Memory B cell (primary cell): ENCODE results near the gene FAM185A.
"Not testable (repeated sequence)": the region's sequence is repeated elsewhere in the genome, so short reads cannot be mapped to it uniquely, and the experiment has no call there.

Experiments used
- ATAC-seq: fragments of 150-1000 bp; cut with Tn5 transposase; 2 replicates; pipeline ENCODE4 v1.10.0; 2021; ENCODE audit warnings: low read depth, mild to moderate bottlenecking, moderate library complexity
- DNase-seq, 2 donors: peaks; one replicate each; pipeline ENCODE4 v3.0.0; 2022; ENCODE audit warnings: low spot score in 2 of 2
- H3K27ac Mint-ChIP-seq: one replicate; pipeline ENCODE4 v1.8.0; 2022; ENCODE audit warnings: mild to moderate bottlenecking, moderate library complexity, mixed read lengths
- H3K27me3 Mint-ChIP-seq: one replicate; pipeline ENCODE4 v1.8.0; 2022; ENCODE audit warnings: mixed read lengths
- H3K36me3 Mint-ChIP-seq: one replicate; pipeline ENCODE4 v1.8.0; 2022; ENCODE audit warnings: mild to moderate bottlenecking, mixed read lengths
- H3K4me1 Mint-ChIP-seq: one replicate; pipeline ENCODE4 v1.8.0; 2022; ENCODE audit warnings: mixed read lengths
- H3K4me3 Mint-ChIP-seq: one replicate; pipeline ENCODE4 v1.8.0; 2022; ENCODE audit warnings: mild to moderate bottlenecking, moderate library complexity, mixed read lengths
- H3K9me3 Mint-ChIP-seq: one replicate; pipeline ENCODE4 v1.8.0; 2022; ENCODE audit warnings: mixed read lengths

FAM185A gene

DNA sequence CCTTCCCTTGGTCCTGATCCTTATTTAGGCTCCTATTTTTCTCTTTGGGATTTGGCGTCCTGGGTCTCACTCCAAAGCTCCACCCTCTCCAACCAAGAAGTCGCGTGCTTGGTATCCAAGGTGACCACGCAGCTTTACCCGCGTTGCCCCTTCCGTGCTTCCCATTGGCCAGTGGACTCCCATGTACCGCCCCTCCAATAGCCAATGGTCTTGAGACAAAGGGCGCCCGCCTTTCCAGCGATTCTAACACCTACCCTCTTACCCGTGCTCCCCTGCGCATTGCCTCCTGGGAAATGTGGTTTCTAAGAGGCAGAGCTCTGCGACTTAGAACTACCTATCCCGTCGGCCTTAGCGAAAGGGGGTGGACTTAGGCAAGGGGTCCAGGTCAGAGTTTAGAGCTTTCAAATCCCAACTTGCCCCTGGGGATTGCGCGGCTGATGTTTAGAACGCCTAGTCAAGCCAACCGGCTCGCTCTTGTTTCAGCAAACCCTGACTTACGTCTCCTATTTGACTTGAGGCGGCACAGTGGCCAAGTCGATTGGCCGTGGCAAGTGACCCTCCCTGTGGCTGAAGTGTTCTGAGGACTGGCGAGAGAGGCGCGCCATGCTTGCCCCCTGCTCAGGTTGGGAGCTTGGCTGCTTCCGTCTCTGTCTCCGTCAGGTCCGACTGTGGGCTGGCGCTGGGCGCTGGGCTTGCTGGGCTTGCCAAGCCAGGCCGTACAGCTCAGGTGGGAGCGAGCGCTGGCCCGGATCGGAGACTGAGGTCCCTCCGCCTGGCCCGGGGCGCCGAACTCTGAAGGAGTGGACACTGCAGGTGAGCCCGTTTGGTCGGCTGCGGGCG is at the start of gene FAM185A:
Gene FAM185A, plus strand, starts transcription at position 395 of the 840 bp plus-strand sequence. Its CDS starts 209 bp downstream, at position 604.
- not testable (repeated sequence) for H3K9me3 Mint-ChIP-seq, H3K27me3 Mint-ChIP-seq, H3K4me1 Mint-ChIP-seq, H3K36me3 Mint-ChIP-seq
- Mint-ChIP-seq H3K27ac (peak within 1 kb of the TSS; percentile 85), H3K4me3 (peak within 1 kb of the TSS; percentile 85)
- DNase-seq (peak; percentile 78 to 90), ATAC-seq (peak; percentile 97)

DNA sequence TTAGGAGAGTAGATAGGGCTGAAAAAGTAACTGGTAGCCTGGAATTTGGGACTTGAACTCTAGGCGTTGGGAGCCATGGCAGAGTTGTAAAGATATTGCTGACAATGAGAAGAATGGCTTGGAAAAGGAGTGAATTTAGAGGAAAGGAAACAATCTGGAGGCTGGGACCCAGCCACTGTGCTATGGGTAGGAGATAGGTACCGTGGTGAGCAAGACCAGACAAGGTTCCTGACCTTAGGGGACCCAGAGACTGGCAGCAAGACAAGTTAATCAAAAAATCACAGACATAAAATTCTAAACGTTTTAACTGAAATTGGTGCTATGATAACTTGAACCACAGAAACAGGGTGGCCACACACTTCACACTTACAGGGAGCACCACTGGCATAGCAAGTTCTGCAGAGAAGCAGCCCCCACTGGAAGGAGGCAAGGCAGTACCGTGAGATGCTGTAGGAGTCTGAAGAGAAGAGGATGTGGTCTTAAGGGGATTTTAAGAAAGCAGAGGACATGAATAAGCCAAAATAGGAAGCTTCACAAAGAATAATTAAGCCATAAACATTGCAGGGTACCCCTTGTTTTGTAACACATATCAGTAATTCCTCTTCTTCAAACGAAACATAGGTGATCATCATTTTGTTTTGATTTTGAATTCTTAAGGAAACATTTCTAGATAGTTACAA is 35.6 kb upstream of the FAM185A start:
- H3K27me3 Mint-ChIP-seq, H3K27ac Mint-ChIP-seq, H3K4me3 Mint-ChIP-seq, H3K9me3 Mint-ChIP-seq, H3K4me1 Mint-ChIP-seq, DNase-seq, H3K36me3 Mint-ChIP-seq: not testable (repeated sequence)
- ATAC-seq, result peak; percentile 69

DNA sequence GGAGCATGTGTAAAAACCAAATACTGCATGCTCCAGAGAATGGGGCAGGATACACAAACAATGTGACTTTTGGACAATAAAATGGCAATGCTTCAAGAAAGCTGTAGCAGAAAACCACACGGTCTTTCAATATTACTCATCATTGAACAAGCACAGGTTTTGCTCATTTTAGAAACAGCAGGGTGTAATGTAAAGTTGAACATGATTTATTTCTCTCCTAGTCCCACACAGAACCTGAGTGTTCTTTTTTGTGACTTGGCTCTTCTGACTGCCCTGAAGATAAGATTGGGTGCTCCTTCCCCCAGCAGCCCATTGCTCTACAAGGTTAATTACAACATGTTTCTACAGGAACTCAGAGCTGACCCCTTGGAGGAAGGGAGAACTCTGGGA is 35.1 kb upstream of the FAM185A start:
- not testable (repeated sequence) for H3K4me1 Mint-ChIP-seq, H3K36me3 Mint-ChIP-seq

DNA sequence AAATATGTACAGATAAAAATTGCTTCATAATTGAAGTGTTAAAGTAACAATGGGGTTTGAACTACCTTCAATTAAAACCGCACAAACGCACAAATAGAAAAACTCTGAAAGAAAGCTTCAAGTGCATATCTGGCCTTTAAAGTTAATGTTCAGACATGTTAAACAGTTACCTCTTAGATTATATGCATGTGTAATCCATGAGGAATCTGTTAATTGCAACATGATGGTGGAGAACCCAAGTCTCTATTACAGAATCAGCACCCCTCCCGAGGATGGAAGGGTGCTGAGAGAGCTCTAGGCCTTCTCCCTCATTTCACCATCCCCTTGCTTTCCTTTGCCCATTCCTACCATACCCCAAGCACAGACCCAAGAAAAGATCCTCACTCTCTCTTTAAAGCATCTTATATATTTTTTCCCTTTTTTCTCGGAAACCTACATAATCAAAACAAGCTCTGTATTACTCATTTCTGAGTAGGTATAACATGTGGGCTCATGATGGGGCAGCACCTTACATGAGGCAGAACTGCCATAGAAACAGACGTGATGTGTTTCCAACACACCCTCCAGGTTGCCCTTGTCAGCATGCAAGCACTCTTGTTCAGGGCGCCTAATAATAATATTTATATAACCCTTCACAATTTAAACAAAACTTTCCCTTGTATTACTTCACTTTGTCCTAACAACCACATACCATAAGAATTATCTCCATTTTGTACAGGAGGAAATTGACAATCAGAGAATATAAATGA is 33.9 kb upstream of the FAM185A start:
- H3K9me3 Mint-ChIP-seq, H3K27ac Mint-ChIP-seq, H3K4me1 Mint-ChIP-seq, ATAC-seq, H3K27me3 Mint-ChIP-seq, H3K4me3 Mint-ChIP-seq, H3K36me3 Mint-ChIP-seq, DNase-seq: not testable (repeated sequence)

More for the DNA sequence above, 35.1 kb upstream of the FAM185A start:
- not testable (repeated sequence) for ATAC-seq, H3K27me3 Mint-ChIP-seq, H3K4me3 Mint-ChIP-seq, DNase-seq, H3K9me3 Mint-ChIP-seq, H3K27ac Mint-ChIP-seq

DNA sequence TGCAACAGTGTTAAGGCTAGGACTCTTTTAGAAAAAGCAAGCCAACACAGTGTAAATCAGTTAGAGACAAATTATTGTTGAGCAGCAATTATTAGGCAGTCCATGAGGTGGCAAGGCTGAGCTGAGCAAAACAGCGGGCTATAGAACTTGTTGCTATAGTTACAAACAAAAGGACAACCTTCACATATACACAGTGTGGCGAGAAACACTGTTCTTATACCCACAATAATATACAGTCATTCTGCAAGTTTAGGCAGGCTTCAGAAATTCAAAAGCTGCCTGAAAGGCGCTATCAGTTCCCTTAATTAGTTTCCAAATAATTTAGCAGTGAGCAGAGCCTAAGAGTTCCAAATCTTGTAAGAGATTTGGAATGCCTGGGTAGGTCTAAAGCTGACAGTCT is 33.1 kb upstream of the FAM185A start:
- H3K9me3 Mint-ChIP-seq, DNase-seq, H3K4me3 Mint-ChIP-seq, H3K27ac Mint-ChIP-seq, H3K27me3 Mint-ChIP-seq, H3K36me3 Mint-ChIP-seq, H3K4me1 Mint-ChIP-seq: not testable (repeated sequence)
- peak; percentile 84 for ATAC-seq

DNA sequence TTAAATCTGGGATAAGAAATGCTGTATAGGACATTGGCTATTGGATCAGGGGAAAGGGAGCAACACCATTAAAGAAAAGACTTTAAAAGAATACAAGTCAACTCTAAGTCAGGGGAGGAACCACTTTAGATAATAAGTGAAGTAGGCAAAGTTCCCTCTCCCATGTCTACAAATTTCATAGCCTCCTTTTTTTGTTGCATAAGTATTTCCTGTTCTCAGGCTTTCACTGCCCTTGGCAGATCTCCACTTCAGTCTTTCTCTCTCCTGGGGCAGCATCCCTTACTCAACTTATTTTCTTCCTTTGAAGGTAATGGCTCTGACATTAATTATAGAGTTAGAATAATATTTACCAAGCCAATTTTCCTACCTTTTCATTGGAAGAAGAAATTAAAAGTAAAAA is 30.3 kb upstream of the FAM185A start:
- H3K4me3 Mint-ChIP-seq, H3K4me1 Mint-ChIP-seq: not testable (repeated sequence)

DNA sequence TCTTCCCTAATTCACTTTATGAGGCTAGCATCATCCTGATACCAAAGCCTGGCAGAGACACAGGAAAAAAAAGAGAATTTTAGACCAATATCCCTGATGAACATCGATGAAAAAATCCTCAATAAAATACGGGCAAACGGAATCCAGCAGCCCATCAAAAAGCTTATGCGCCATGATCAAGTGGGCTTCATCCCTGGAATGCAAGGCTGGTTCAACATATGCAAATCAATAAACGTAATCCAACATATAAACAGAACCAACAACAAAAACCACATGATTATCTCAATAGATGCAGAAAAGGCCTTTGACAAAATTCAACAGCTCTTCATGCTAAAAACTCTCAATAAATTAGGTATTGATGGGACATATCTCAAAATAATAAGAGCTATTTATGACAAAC is 22.6 kb upstream of the FAM185A start:
- not testable (repeated sequence) for H3K4me3 Mint-ChIP-seq, H3K36me3 Mint-ChIP-seq, H3K27ac Mint-ChIP-seq, H3K9me3 Mint-ChIP-seq, H3K4me1 Mint-ChIP-seq, DNase-seq, ATAC-seq, H3K27me3 Mint-ChIP-seq

More for the DNA sequence above, 30.3 kb upstream of the FAM185A start:
- H3K36me3 Mint-ChIP-seq, H3K27ac Mint-ChIP-seq, DNase-seq, H3K9me3 Mint-ChIP-seq, H3K27me3 Mint-ChIP-seq, ATAC-seq: not testable (repeated sequence)

DNA sequence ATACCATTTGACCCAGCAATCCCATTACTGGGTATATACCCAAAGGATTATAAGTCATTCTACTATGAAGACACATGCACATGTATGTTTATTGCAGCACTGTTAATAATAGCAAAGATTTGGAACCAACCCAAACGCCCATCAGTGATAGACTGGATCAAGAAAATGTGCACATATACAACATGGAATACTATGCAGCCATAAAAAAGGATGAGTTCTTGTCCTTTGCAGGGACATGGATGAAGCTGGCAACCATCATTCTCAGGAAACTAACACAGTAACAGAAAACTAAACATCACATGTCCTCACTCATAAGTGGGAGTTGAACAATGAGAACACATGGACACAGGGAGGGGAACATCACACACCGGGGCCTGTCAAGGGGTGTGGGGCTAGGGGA is 19.1 kb upstream of the FAM185A start:
- not testable (repeated sequence) for ATAC-seq, H3K4me3 Mint-ChIP-seq, H3K27me3 Mint-ChIP-seq, DNase-seq, H3K27ac Mint-ChIP-seq, H3K36me3 Mint-ChIP-seq, H3K9me3 Mint-ChIP-seq, H3K4me1 Mint-ChIP-seq

DNA sequence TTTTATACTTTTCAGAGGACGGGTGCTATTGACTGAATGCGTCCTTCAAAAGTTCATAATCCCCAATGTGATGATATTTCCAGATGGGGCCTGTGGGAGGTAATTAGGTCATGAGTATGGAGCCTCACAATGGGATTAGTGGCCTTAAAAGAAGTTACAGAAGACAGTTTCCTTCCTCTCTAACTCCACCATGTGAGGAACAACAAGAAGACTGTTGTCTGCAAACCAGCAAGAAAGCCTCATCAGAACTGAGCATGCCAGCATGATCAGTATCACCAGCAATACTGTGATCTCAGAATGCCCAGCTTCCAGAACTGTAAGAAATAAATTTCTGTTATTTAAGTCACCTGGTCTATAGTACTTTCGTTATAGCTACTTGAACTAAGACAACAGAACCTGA is 18.4 kb upstream of the FAM185A start:
- not testable (repeated sequence) for H3K36me3 Mint-ChIP-seq, H3K4me1 Mint-ChIP-seq

DNA sequence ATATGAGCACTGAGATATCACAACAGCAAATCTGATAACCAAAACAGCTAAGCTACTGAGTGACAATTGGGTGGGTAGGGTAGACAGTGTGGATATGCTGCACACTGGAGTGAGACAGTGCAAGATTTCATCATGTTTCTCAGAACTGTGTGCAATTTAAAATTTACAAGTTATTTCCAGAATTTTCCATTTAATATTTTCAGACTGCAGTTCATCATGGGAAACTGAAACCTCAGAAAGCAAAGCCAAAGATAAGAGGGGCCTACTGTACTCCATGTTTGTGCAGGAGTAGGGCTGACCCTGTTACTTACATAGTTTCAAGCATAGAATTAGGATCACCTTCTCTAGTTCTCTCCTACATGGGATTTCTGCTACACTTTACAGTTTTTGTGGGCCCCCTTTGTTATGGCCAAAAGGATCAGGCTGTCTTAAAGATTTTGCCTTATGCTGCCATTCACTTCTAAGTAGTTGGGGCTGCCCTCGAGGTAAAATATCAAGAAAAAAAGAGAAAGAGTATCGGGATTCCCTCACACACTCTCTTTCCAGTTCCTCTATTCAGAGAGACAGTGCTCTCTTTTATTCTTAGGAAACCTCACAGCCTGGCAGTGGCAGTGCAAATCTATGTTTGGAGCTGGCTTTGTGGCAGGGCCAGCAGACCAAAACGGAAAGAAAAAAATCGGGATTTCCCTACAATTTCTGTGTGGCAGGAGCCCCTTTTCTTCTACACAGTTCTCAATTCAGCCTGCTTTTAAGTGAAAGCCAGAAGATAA is 6.6 kb upstream of the FAM185A start:
- H3K4me3 Mint-ChIP-seq, H3K27me3 Mint-ChIP-seq, DNase-seq, H3K27ac Mint-ChIP-seq, H3K4me1 Mint-ChIP-seq, H3K36me3 Mint-ChIP-seq, H3K9me3 Mint-ChIP-seq: not testable (repeated sequence)
- ATAC-seq, result peak; percentile 62

More for the DNA sequence above, 18.4 kb upstream of the FAM185A start:
- H3K9me3 Mint-ChIP-seq, H3K27ac Mint-ChIP-seq, H3K27me3 Mint-ChIP-seq, ATAC-seq, H3K4me3 Mint-ChIP-seq, DNase-seq: not testable (repeated sequence)

DNA sequence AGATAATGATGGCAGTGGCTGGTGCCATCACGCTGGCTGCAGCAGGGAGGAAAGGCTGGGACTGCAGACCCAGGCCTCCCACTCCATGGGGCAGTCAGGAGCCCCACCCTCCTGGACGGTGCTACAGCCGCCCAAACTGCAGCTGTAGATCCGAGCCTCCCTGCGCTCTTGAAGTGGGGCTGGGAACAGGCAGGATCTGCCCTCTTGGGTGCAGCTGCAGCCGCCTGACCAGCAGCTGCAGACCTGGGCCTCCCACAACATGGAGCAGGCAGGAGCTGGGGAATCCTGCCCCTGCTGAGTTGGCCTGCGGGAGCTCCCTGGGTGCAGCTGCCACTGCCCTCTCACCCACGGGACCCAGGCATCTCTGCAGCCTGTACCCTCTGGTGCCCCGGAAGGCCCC is 4.9 kb upstream of the FAM185A start:
- H3K27me3 Mint-ChIP-seq, DNase-seq, ATAC-seq, H3K4me3 Mint-ChIP-seq, H3K27ac Mint-ChIP-seq, H3K4me1 Mint-ChIP-seq, H3K36me3 Mint-ChIP-seq, H3K9me3 Mint-ChIP-seq: not testable (repeated sequence)

DNA sequence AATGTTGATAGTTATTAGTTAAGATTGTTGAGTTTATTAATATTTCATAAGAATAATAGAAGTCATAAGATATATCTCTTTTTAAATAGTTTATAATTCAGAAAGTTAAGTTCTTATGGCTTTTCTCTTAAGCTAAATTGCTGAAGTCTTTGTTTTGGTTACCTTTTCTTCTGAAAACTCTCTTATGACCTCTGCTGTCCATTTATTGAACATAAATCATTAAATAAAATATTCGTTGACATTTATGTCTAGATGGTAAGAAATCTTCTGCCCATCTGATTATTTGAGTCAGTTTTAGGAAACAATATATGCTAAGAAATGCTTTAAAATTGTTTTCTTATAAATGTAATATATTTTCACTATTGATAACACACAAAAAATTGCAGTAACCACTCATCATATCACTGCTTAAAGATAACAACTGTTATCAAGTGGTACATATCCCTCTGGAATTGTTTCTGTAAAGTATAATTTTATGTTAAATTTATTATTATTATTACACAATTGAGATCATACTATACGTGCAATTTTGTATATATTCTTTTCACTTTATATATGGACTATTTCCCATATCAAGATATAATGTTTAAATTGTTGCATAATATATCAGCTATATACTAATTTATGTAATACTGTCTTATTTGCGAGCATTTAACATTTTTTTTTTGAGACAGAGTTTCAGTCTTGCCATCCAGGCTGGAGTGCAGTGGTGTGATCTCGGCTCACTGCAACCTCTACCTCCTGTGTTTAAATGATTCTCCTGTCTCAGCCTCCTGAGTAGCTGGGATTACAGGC is 3.1 kb upstream of the FAM185A start:
- H3K27me3 Mint-ChIP-seq, result not testable (repeated sequence)

DNA sequence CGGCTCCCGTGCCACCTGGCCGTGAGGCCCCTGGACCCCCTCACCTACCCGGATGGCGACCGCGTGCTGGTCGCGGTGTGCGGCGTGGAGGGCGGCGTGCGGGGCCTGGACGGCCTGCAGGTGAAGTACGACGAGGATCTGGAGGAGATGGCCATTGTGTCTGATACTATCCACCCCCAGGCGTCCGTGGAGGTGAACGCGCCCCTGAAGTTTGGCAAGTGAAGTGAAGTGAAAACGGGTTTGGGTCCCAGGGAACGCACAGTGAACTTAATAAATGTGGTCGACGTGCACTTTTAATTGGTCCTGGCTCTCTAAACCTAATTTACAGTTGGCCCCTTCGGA is 617 bp downstream of the FAM185A start:
- not testable (repeated sequence) for H3K4me1 Mint-ChIP-seq, H3K27me3 Mint-ChIP-seq, H3K9me3 Mint-ChIP-seq, H3K27ac Mint-ChIP-seq, ATAC-seq, DNase-seq, H3K36me3 Mint-ChIP-seq
- peak overlapping the region; percentile 63 for H3K4me3 Mint-ChIP-seq

More for the DNA sequence above, 3.1 kb upstream of the FAM185A start:
- DNase-seq, H3K9me3 Mint-ChIP-seq, H3K4me1 Mint-ChIP-seq, H3K4me3 Mint-ChIP-seq, H3K36me3 Mint-ChIP-seq, H3K27ac Mint-ChIP-seq, ATAC-seq: not testable (repeated sequence)
